Activated T-helper 1 cell treated with anti-CD3 and anti-CD28 coated beads, Interleukin-2, amount 50 U/mL, for 16 hours (primary cell): Measurements from ENCODE around the gene CDH13.
"Not testable (repeated sequence)": the region's sequence is repeated elsewhere in the genome, so short reads cannot be mapped to it uniquely, and the experiment has no call there.

ENCODE experiments used
- DNase-seq, 2 donors: peaks; one replicate each; pipeline ENCODE4 v3.0.0-alpha.2; 2020; ENCODE audit warnings: low read depth in 1 of 2, low spot score in 1 of 2

The CDH13 gene

GRCh38 chr16:82882226-82882625, 255.5 kb downstream of the CDH13 start:
- no peak for DNase-seq

- no peak for DNase-seq
Observed at GRCh38 chr16:82882982-82883835, 256.4 kb downstream of the CDH13 start.

GRCh38 chr16:82884320-82884898, 257.6 kb downstream of the CDH13 start:
- DNase-seq: no peak

GRCh38 chr16:82886146-82886545, 259.4 kb downstream of the CDH13 start:
- no peak for DNase-seq

- no peak for DNase-seq
Observed at GRCh38 chr16:82888591-82889001, 261.8 kb downstream of the CDH13 start.

- DNase-seq: no peak
Observed at GRCh38 chr16:82891424-82891823, 264.7 kb downstream of the CDH13 start.

- DNase-seq: no peak
Observed at GRCh38 chr16:82891918-82892317, 265.1 kb downstream of the CDH13 start.

GRCh38 chr16:82892324-82892723, 265.6 kb downstream of the CDH13 start:
- DNase-seq: no peak

GRCh38 chr16:82895843-82896242, 269.1 kb downstream of the CDH13 start:
- DNase-seq: no peak

GRCh38 chr16:82899006-82899405, 272.2 kb downstream of the CDH13 start:
- DNase-seq: no peak

- DNase-seq: no peak
Observed at GRCh38 chr16:82899731-82900450, 273.1 kb downstream of the CDH13 start.

- no peak for DNase-seq
Observed at GRCh38 chr16:82900559-82900958, 273.8 kb downstream of the CDH13 start.

- DNase-seq: no peak
Observed at GRCh38 chr16:82911925-82912324, 285.2 kb downstream of the CDH13 start.

GRCh38 chr16:82915139-82915824, 288.5 kb downstream of the CDH13 start:
- DNase-seq: no peak

GRCh38 chr16:82917886-82918595, 291.3 kb downstream of the CDH13 start:
- DNase-seq: no peak

- no peak for DNase-seq
Observed at GRCh38 chr16:82924075-82924854, 297.5 kb downstream of the CDH13 start.

GRCh38 chr16:82926500-82926899, 299.7 kb downstream of the CDH13 start:
- DNase-seq: no peak

GRCh38 chr16:82933933-82934332, 307.2 kb downstream of the CDH13 start:
- not testable (repeated sequence) for DNase-seq

- no peak for DNase-seq
Observed at GRCh38 chr16:82935766-82936165, 309.0 kb downstream of the CDH13 start.

- no peak for DNase-seq
Observed at GRCh38 chr16:82936941-82937551, 310.3 kb downstream of the CDH13 start.
